Fibroblast of lung (primary cell): ENCODE results near the gene MNAT1. TPM values are rescaled to one million over a fixed set of nuclear protein-coding genes. Genes with fewer than 3 reads are reported as not detected.
A peak's percentile ranks its signal among the peaks of the same experiment; 100 is the strongest.

Experiments
- DNase-seq, 2 donors: peaks; one replicate each; pipeline versions ENCODE4 v3.0.0 to v3.0.0-alpha.2; 2010; ENCODE audit warnings: low read depth in 2 of 2
- H2AFZ ChIP-seq: 2 replicates; pipeline ENCODE4 v1.5.1; 2012; ENCODE audit warnings: low read length, control low read depth, inconsistent platforms
- H3K27ac ChIP-seq: 2 replicates; pipeline ENCODE4 v1.5.1; 2011; ENCODE audit warnings: low read length, control low read depth; ENCODE audit not compliant: insufficient read depth
- H3K27me3 ChIP-seq: 2 replicates; pipeline ENCODE4 v1.5.1; 2011; ENCODE audit warnings: mild to moderate bottlenecking, low read length; ENCODE audit not compliant: control insufficient read depth, insufficient read depth
- H3K36me3 ChIP-seq: 2 replicates; pipeline ENCODE4 v1.5.1; 2011; ENCODE audit warnings: low read length; ENCODE audit not compliant: control insufficient read depth, insufficient read depth
- H3K4me1 ChIP-seq: 2 replicates; pipeline ENCODE4 v1.5.1; 2011; ENCODE audit warnings: low read length; ENCODE audit not compliant: control insufficient read depth, insufficient read depth; ENCODE audit errors: extremely low read depth
- H3K4me2 ChIP-seq: 2 replicates; pipeline ENCODE4 v1.5.1; 2011; ENCODE audit warnings: low read length, control low read depth; ENCODE audit not compliant: insufficient read depth; ENCODE audit errors: extremely low read depth
- H3K4me3 ChIP-seq, 4 experiments: fragments of 200-600 bp in 1 of 4; sonication (generic) in 1 of 4; replicated peaks in 1 of 4; 2 replicates each; pipeline ENCODE4 v1.5.1; 2011 to 2016; ENCODE audit warnings: low read length in 4 of 4, low read depth in 3 of 4, mild to moderate bottlenecking in 3 of 4, control low read depth in 2 of 4, inconsistent platforms in 1 of 4, mixed read lengths in 1 of 4; ENCODE audit not compliant: insufficient read depth in 1 of 4; ENCODE audit errors: control extremely low read depth in 1 of 4
- H3K79me2 ChIP-seq: 2 replicates; pipeline ENCODE4 v1.5.1; 2012; ENCODE audit warnings: mild to moderate bottlenecking, low read length, inconsistent platforms; ENCODE audit not compliant: control insufficient read depth, insufficient read depth
- H3K9ac ChIP-seq: 2 replicates; pipeline ENCODE4 v1.5.1; 2011; ENCODE audit warnings: mild to moderate bottlenecking, low read length, control low read depth; ENCODE audit not compliant: insufficient read depth
- H3K9me3 ChIP-seq: 2 replicates; pipeline ENCODE4 v1.5.1; 2012; ENCODE audit warnings: low read depth, low read length; ENCODE audit not compliant: control insufficient read depth, insufficient read depth
- H4K20me1 ChIP-seq: 2 replicates; pipeline ENCODE4 v1.5.1; 2011; ENCODE audit warnings: low read length; ENCODE audit not compliant: control insufficient read depth, insufficient read depth; ENCODE audit errors: extremely low read depth
- EZH2 ChIP-seq: IDR thresholded peaks from 2 replicates; pipeline ENCODE4 v1.5.1; 2012; ENCODE audit warnings: low read length, control low read depth, mild to moderate bottlenecking; ENCODE audit errors: missing control alignments
- polyA plus RNA-seq, 2 donors: library from polyadenylated mRNA; depleted of rRNA in 1 of 2; stranded (reverse) in 1 of 2; unstranded in 1 of 2; fragments of >200 nt; gene quantifications; 2 replicates each; pipeline ENCODE4 v1.2.1, GENCODE V29; 2011 to 2012; ENCODE audit warnings: missing spikeins in 1 of 2
- total RNA-seq: library from RNA; depleted of rRNA; stranded (reverse); fragments of >200 nt; gene quantifications from 2 replicates; pipeline ENCODE4 v1.2.1, GENCODE V29; 2014
- TF ChIP-seq, protein P1 (sequence below), 2 donors: IDR thresholded peaks in 1 of 2; conservative IDR thresholded peaks in 1 of 2; 1 replicate in 1 of 2; 2 replicates in 1 of 2; pipeline ENCODE4 v1.5.1; 2011 to 2012; ENCODE audit warnings: low read length in 2 of 2, control low read depth in 1 of 2, inconsistent platforms in 1 of 2, low read depth in 1 of 2, mild to moderate bottlenecking in 1 of 2

The MNAT1 gene
- total and polyA plus RNA-seq, 2 donors (not counting 1 experiment from before 2014, with no cell fraction given): 48.2 to 58.5 TPM

DNA sequence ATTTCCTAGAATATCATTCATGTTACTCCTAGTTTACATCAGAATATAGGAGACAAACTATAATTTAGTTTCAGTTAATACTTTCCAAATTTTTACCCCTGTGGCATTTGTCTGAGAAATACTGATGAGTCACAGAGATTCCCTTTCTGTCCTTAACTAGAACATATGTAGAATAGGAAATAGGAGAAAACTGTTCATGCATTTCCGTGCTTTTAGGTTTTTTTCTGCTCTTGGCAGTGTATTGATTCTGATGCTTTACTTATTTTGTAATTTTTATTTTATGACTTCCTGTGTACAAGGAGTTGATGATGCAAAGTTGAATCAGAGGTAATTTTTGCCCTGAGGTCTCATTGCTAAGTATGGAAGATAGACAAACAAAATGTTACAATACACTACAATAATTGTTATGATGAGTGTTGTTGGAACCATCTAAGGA is 23.0 kb downstream of the MNAT1 start:
- peak overlapping the region in 1 of 4 experiments; percentile 33 for H3K4me3 ChIP-seq
- TF ChIP-seq, protein P1, sequence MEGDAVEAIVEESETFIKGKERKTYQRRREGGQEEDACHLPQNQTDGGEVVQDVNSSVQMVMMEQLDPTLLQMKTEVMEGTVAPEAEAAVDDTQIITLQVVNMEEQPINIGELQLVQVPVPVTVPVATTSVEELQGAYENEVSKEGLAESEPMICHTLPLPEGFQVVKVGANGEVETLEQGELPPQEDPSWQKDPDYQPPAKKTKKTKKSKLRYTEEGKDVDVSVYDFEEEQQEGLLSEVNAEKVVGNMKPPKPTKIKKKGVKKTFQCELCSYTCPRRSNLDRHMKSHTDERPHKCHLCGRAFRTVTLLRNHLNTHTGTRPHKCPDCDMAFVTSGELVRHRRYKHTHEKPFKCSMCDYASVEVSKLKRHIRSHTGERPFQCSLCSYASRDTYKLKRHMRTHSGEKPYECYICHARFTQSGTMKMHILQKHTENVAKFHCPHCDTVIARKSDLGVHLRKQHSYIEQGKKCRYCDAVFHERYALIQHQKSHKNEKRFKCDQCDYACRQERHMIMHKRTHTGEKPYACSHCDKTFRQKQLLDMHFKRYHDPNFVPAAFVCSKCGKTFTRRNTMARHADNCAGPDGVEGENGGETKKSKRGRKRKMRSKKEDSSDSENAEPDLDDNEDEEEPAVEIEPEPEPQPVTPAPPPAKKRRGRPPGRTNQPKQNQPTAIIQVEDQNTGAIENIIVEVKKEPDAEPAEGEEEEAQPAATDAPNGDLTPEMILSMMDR (conservative IDR thresholded peaks at IDR 0.05 in 1 of 2, IDR thresholded peaks at IDR 0.05 in 1 of 2; ENCODE audit: low read depth in 1 of 2, low read length in 2 of 2): no peak
- TF ChIP-seq EZH2: no peak
- H3K27me3 ChIP-seq: no peaks in the 10 kb centered on the region
- peak; percentile 47 to 78 for DNase-seq
- no peak overlapping the region for H3K27ac ChIP-seq
- H3K4me2 ChIP-seq: peak overlapping the region; percentile 53
- H3K36me3 ChIP-seq: no peaks in the 10 kb centered on the region
- no peak overlapping the region for H3K9ac ChIP-seq
- H3K9me3 ChIP-seq: no peaks in the 10 kb centered on the region
- peaks cover 20% of the 10 kb centered on the region for H3K79me2 ChIP-seq
- H4K20me1 ChIP-seq: no peaks in the 10 kb centered on the region
- no peaks in the 10 kb centered on the region for H3K4me1 ChIP-seq
- no peak overlapping the region for H2AFZ ChIP-seq

DNA sequence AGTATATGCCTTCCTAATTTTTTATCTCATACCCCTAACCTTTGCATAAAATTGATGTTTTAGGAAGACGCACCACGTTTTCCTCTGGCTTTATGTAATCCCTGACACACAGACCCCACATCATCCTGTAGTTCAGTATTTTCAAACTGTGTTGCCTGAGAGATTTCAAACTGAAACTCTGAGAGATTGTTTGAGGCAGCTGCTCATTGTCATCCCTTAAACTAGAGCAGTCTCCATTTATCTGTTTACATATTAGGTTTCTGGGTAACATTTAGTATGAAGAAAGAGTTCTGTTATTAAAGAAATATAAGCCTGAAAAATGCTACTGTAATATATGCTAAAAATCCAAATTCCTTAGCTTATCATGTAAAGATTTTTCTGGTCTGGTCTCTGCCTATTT is 24.3 kb downstream of the MNAT1 start:
- Histone ChIP-seq H4K20me1 (no peaks in the 10 kb centered on the region), H3K4me1 (no peaks in the 10 kb centered on the region), H3K36me3 (no peaks in the 10 kb centered on the region), H3K4me2 (no peak overlapping the region), H2AFZ (no peak overlapping the region), H3K4me3 (no peak overlapping the region), H3K27ac (no peak overlapping the region), H3K27me3 (no peaks in the 10 kb centered on the region), H3K9me3 (no peaks in the 10 kb centered on the region), H3K79me2 (peaks cover 18% of the 10 kb centered on the region), H3K9ac (no peak overlapping the region)
- DNase-seq: peak in 1 of 2 donors; percentile 70
- TF ChIP-seq, protein P1 (conservative IDR thresholded peaks at IDR 0.05 in 1 of 2, IDR thresholded peaks at IDR 0.05 in 1 of 2; ENCODE audit: low read depth in 1 of 2, low read length in 2 of 2): no peak
- no peak for TF ChIP-seq EZH2

DNA sequence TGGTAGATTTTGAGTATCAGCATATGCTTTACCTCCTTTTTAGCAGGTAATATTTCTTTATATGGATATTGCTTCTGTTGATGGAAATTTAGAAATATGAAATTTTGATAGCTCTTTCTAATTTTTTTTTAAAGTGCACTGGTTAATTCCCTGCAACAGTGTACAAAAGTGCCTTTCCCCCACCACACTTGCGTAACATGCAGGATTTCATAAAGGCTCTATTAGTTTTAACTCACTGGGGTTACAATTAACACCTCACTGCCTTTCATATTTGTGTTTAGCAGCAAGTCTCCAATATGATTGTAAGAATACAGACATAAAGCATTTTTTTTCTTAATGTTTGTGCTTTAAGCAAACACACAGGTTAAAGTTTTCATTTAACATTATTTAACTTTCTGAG is 25.6 kb downstream of the MNAT1 start:
- TF ChIP-seq, protein P1 (conservative IDR thresholded peaks at IDR 0.05 in 1 of 2, IDR thresholded peaks at IDR 0.05 in 1 of 2; ENCODE audit: low read depth in 1 of 2, low read length in 2 of 2): no peak
- no peak for TF ChIP-seq EZH2
- no peak for DNase-seq
- H4K20me1 ChIP-seq: no peaks in the 10 kb centered on the region
- H3K4me2 ChIP-seq: no peak overlapping the region
- peaks cover 16% of the 10 kb centered on the region for H3K79me2 ChIP-seq
- no peak overlapping the region for H3K27ac ChIP-seq
- no peaks in the 10 kb centered on the region for H3K27me3 ChIP-seq
- H3K9ac ChIP-seq: no peak overlapping the region
- no peak overlapping the region for H2AFZ ChIP-seq
- no peak overlapping the region for H3K4me3 ChIP-seq
- no peaks in the 10 kb centered on the region for H3K36me3 ChIP-seq
- no peaks in the 10 kb centered on the region for H3K9me3 ChIP-seq
- H3K4me1 ChIP-seq: no peaks in the 10 kb centered on the region
